ENCODE data around the gene SYT13.

GRCh38 chr11:45211732-45212131 is 74.4 kb downstream of the SYT13 start:
- TF ChIP-seq ZBTB7A (IDR thresholded peaks at IDR 0.05; ENCODE audit: low read depth) (no peak), USF1 (IDR thresholded peaks at IDR 0.05) (no peak), MAX (IDR thresholded peaks at IDR 0.05) (no peak), CEBPB (IDR thresholded peaks at IDR 0.05) (no peak), FOXM1 (IDR thresholded peaks at IDR 0.05; ENCODE audit: borderline replicate concordance, low read depth) (no peak), REST (IDR thresholded peaks at IDR 0.05; ENCODE audit: low read depth) (no peak), CREB1 (IDR thresholded peaks at IDR 0.05; ENCODE audit: low read depth) (no peak), TEAD4 (IDR thresholded peaks at IDR 0.05) (no peak), YY1 (IDR thresholded peaks at IDR 0.05; ENCODE audit: low read depth) (no peak), EP300 (IDR thresholded peaks at IDR 0.05; ENCODE audit: borderline replicate concordance) (no peak)

All from Ishikawa (cell line).